Glutamatergic neuron (in vitro differentiated cells): ENCODE results near the gene NSMCE1. TPM values are rescaled to one million over a fixed set of nuclear protein-coding genes. Genes with fewer than 3 reads are reported as not detected.

Experiments used
- DNase-seq: peaks from one replicate; pipeline ENCODE4 v3.0.0; 2022
- H3K27ac Mint-ChIP-seq: one replicate; pipeline ENCODE4 v1.8.0; 2020; ENCODE audit warnings: mild to moderate bottlenecking, mixed read lengths, inconsistent platforms; ENCODE audit not compliant: unreplicated experiment
- H3K27me3 Mint-ChIP-seq: one replicate; pipeline ENCODE4 v1.8.0; 2020; ENCODE audit warnings: mild to moderate bottlenecking, moderate library complexity, mixed read lengths, inconsistent platforms; ENCODE audit not compliant: unreplicated experiment
- H3K36me3 Mint-ChIP-seq: one replicate; pipeline ENCODE4 v1.8.0; 2020; ENCODE audit warnings: mild to moderate bottlenecking, mixed read lengths, inconsistent platforms; ENCODE audit not compliant: unreplicated experiment
- H3K4me1 Mint-ChIP-seq: one replicate; pipeline ENCODE4 v1.8.0; 2020; ENCODE audit warnings: mild to moderate bottlenecking, low read depth, mixed read lengths, inconsistent platforms; ENCODE audit not compliant: unreplicated experiment
- H3K4me3 Mint-ChIP-seq: one replicate; pipeline ENCODE4 v1.8.0; 2020; ENCODE audit warnings: mild to moderate bottlenecking, mixed read lengths, inconsistent platforms; ENCODE audit not compliant: unreplicated experiment
- H3K9me3 Mint-ChIP-seq: one replicate; pipeline ENCODE4 v1.8.0; 2020; ENCODE audit warnings: mild to moderate bottlenecking, moderate library complexity, mixed read lengths, inconsistent platforms; ENCODE audit not compliant: unreplicated experiment
- CTCF ChIP-seq: fragments of 200-600 bp; sonication (generic); IDR thresholded peaks from one replicate; pipeline ENCODE4 v1.5.0; 2021; ENCODE audit not compliant: partially characterized antibody, unreplicated experiment
- total RNA-seq: library from RNA; stranded (reverse); fragmentation: NEBNext Ultra II Directional; extraction: Animal tissue kit (Norgen Biotek cat#: 25700); gene quantifications from one replicate; pipeline ENCODE4 v1.2.1, GENCODE V29; 2021; ENCODE audit not compliant: unreplicated experiment

The NSMCE1 gene
- total RNA-seq, 1 donor from 2014 or later: 32.7 TPM

GRCh38 chr16:27177031-27177774, 91.4 kb downstream of the NSMCE1 start:
- Mint-ChIP-seq H3K4me3 (no peak overlapping the region), H3K4me1 (peaks cover 5% of the 10 kb centered on the region), H3K27me3 (no peaks in the 10 kb centered on the region), H3K9me3 (no peaks in the 10 kb centered on the region), H3K36me3 (peaks cover 2% of the 10 kb centered on the region), H3K27ac (no peak overlapping the region)
- no peak for TF ChIP-seq CTCF
- DNase-seq: no peak

- H3K4me1 Mint-ChIP-seq: peaks cover under 1% of the 10 kb centered on the region
- H3K4me3 Mint-ChIP-seq: no peak overlapping the region
- H3K27me3 Mint-ChIP-seq: no peaks in the 10 kb centered on the region
- H3K9me3 Mint-ChIP-seq: no peaks in the 10 kb centered on the region
- H3K27ac Mint-ChIP-seq: no peak overlapping the region
- peaks cover 8% of the 10 kb centered on the region for H3K36me3 Mint-ChIP-seq
- no peak for DNase-seq
- no peak for TF ChIP-seq CTCF
Measured at GRCh38 chr16:27175888-27176287, 92.7 kb downstream of the NSMCE1 start.

Other genes with a start within 250 kb of the NSMCE1 start
- gene C16orf82, start 201.8 kb downstream of the NSMCE1 start, total RNA-seq: not detected
- gene KDM8, start 65.2 kb downstream of the NSMCE1 start, total RNA-seq: 9.6 TPM
- 10.8 TPM for gene IL4R, start 45.2 kb upstream of the NSMCE1 start, total RNA-seq
- 0.86 TPM for gene IL21R, start 133.4 kb upstream of the NSMCE1 start, total RNA-seq